HK-2 (cell line): Measurements from ENCODE around the gene AKAP13.
A peak's percentile ranks its signal among the peaks of the same experiment; 100 is the strongest.
"Not testable (repeated sequence)": the region's sequence is repeated elsewhere in the genome, so short reads cannot be mapped to it uniquely, and the experiment has no call there.

Experiments
- DNase-seq: peaks from one replicate; pipeline ENCODE4 v3.0.0-alpha.2; 2018; ENCODE audit not compliant: unreplicated experiment

The AKAP13 gene

GRCh38 chr15:85479071-85479647 is 98.8 kb downstream of the AKAP13 start:
- DNase-seq = peak; percentile 26

GRCh38 chr15:85480923-85481322 is 100.5 kb downstream of the AKAP13 start:
- no peak for DNase-seq

GRCh38 chr15:85481543-85481942 is 101.1 kb downstream of the AKAP13 start:
- not testable (repeated sequence) for DNase-seq

DNA sequence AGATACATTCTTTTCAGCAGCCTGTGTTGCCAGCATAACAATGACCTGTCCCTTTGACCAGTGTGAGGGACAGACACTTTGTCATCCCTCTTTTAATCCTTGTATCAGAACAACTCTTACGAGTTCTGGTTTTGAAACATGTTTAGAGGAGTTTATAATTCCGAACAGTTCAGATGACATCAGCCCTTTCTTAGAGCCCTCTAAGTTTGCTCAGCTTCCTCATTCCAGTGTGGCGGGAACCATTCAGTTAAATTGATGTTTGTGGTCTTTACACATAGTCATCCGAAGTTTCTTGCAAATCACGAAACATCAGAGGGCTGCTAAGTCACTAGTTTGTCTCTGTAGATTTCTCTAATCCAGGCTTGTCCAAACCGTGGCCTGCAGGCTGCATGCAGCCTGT is 102.5 kb downstream of the AKAP13 start:
- no peak for DNase-seq

GRCh38 chr15:85483955-85484354 is 103.6 kb downstream of the AKAP13 start:
- DNase-seq = not testable (repeated sequence)

- DNase-seq = not testable (repeated sequence)
Observed at GRCh38 chr15:85484923-85485322, 104.5 kb downstream of the AKAP13 start.

DNA sequence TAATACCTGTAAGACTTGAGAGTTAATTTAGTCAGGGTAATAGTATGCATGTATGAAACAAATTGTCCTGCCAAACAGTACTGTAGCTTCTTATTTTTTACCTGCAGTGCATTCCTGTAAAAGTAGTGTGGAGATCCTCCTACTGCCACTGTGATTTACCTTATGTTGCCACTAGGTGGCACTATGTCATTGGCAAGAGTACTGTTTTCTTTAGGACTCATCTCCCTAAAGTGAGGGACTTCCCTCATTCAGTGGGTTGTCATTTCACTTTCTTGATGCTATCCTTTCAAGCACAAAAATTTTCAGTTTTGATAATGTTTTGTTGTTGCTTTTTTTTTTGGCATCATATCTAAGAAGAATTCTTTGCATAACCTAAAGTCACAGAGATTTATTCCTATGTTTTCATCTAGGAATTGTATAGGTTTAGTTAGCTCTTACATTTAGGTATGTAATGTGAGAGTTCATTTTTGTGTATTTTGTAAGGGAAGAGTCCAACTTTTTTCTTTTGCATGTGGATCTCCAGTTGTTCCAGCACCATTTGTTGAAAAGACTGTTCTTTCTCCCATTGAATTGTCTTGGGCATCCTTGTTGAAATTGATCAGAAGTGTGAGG is 105.7 kb downstream of the AKAP13 start:
- DNase-seq = no peak

- DNase-seq = peak; percentile 51
Observed at GRCh38 chr15:85487796-85488195, 107.4 kb downstream of the AKAP13 start.

DNA sequence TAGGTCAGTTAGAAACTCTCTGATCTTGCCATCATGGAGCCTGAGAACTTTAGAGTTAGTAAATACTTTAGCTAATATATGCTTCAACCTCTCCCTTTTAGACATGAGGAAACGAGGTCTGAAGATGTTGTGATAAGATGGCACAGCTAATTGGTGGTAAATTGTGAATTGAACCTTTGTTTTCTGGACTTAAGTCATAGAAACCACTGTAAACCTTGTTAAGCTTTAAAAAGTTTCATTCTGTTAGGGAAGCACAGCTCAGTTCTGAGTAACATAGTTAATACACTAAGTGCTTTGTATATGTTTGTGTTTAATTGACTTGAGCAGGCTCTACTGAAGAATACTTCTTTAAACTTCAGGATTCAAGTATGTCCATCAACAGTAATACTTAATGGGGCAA is 108.6 kb downstream of the AKAP13 start:
- DNase-seq = no peak

DNA sequence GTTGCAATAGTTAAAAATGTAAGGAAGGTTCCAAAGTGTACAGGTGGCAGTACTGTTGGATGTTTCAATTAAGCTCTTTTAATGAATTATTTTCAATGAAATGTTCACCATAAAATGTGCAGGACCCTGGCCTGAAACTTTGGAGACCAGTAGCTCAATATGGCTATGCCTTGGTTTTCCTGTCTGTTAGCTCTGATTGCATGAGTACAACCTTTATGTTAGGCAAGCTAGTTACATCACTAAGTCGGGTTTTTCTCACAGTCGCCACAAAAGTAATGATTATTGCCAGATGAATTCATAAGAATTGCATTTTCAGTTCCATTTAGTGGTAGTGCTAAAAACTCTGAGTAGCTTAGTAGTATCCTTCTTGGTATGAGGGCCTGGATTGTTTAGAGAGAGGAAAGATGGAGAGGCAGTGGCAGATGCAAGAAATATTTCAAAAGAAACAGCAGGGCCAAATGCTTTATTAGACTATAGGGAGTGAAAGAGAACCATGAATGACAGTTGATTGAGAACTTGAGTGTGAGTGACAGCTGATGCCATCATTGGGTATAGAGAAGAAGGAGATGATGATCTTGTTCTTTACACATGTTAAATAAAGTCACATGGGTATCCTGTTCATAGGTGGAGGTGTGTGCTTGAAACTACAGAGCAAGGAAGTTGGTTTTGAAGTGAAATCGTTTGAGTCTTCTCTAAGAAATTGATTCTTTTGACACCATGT is 109.5 kb downstream of the AKAP13 start:
- no peak for DNase-seq

- DNase-seq = no peak
Observed at GRCh38 chr15:85490856-85491255, 110.5 kb downstream of the AKAP13 start.

DNA sequence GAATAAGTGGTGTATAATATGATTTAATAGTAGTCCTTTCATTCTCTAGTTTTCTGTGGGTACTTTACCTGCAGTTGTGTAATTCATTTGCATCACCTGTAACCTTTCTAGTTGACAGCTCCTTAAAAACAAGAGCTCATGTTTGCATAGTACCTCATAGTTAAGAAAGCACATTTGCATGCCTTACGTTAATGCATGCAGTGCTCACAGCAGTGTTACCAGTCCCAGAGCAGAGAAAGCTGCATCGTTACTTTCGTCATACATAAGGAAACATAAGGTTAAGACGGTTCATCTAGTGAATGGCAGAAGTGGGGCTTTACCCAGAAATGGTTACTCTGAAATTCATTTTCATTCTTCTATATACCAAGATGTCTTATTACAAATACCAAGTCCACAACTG is 111.3 kb downstream of the AKAP13 start:
- no peak for DNase-seq

- no peak for DNase-seq
Observed at GRCh38 chr15:85492406-85492805, 112.0 kb downstream of the AKAP13 start.

- DNase-seq = no peak
Observed at GRCh38 chr15:85493260-85493659, 112.9 kb downstream of the AKAP13 start.

GRCh38 chr15:85494048-85494777 is 113.8 kb downstream of the AKAP13 start:
- DNase-seq = no peak

- no peak for DNase-seq
Observed at GRCh38 chr15:85495096-85495495, 114.7 kb downstream of the AKAP13 start.

DNA sequence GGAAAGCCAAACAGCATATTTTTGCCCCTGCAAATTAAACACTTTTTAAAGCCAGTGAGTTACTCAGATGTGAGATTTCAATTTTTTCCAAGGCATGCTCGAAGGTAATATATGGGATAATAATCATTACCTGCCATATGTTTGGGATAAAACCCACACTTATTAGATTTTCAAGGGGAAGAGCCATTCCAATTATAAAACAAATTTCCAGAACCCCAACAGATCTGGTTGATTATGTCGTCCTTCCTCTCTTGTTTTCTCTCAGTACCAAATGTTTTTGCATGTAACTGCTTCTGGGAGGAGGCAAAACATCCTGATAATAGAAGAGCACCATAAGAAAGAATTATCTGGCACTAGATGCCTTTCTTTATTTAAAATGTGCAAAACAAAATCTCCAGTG is 115.1 kb downstream of the AKAP13 start:
- no peak for DNase-seq

DNA sequence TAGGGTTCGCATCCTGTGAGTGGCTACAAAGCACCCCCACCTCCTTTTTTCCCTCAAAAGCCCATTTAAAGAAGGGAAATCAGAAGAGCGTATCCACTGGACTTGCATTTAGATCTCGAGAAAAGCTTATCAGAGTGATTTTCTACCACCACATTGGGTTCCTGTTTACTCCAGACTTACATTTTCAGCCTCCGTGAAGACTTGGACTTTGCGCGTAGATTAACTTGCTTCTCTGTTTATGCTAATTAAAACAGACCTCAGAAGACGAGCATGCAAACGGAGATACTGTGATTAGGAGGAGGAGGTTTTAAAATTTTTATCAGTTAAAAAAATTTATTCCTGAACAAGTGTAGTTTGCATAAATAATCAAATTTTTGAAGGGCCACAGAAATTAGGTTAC is 115.7 kb downstream of the AKAP13 start:
- DNase-seq = no peak

GRCh38 chr15:85496551-85497171 is 116.3 kb downstream of the AKAP13 start:
- no peak for DNase-seq

DNA sequence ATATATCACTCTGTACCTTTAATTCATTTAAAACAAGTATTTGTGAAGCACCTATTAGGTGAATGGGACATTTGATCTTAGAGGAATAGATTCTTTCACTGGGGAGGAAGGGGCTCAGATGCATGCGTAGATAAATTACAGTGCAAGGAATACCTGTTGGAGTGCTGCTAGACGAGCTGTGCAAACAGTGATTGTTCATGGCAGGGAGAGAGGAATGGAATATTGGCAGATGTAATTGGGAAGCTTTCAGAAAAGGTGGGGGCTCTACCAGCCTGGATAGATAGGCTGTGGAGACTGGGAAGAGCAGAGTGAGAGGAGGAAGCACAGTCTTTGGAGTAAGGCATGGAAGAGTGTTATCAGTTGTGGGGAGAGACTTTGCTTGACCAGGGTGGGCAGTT is 116.8 kb downstream of the AKAP13 start:
- no peak for DNase-seq

- no peak for DNase-seq
Observed at GRCh38 chr15:85498471-85498870, 118.1 kb downstream of the AKAP13 start.

DNA sequence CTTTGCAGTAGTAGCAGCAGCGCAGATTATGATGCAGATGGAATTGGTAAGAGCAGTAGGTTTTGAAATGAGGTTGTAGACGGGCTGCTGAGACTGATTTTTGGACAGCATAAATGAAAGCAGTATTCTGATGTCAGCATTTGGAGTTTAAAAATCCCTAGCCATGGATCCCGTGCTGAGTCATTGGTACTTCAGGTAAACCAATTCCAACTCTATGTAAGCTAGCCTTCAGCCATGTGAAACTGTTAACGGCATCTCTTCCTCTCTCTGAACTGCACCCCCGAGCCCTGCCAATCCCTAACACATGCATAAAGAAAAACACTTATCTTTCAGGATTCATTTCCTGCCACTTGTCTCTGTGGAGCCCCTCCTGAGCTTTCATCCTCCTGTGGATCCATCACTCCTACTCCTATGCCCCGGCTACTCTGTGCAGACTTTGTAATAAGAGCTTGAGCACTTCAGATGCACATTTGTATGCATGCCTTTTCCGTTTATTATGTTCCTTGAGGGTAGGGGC is 119.0 kb downstream of the AKAP13 start:
- no peak for DNase-seq
